GM12865 (cell line): ENCODE measurements around the gene ERBIN.
"Not testable (repeated sequence)": the region's sequence is repeated elsewhere in the genome, so short reads cannot be mapped to it uniquely, and the experiment has no call there.

Experiments used
- DNase-seq: peaks from one replicate; pipeline ENCODE4 v3.0.0; 2010; ENCODE audit warnings: low read depth
- H3K4me3 ChIP-seq: 2 replicates; pipeline ENCODE4 v1.5.1; 2011; ENCODE audit warnings: mild to moderate bottlenecking, low read depth, low read length, control low read depth
- CTCF ChIP-seq: IDR thresholded peaks from 2 replicates; pipeline ENCODE4 v1.5.1; 2011; ENCODE audit warnings: low read length, control low read depth, low read depth, inconsistent platforms; ENCODE audit not compliant: insufficient read depth; ENCODE audit errors: missing control alignments

Gene ERBIN, protein sequence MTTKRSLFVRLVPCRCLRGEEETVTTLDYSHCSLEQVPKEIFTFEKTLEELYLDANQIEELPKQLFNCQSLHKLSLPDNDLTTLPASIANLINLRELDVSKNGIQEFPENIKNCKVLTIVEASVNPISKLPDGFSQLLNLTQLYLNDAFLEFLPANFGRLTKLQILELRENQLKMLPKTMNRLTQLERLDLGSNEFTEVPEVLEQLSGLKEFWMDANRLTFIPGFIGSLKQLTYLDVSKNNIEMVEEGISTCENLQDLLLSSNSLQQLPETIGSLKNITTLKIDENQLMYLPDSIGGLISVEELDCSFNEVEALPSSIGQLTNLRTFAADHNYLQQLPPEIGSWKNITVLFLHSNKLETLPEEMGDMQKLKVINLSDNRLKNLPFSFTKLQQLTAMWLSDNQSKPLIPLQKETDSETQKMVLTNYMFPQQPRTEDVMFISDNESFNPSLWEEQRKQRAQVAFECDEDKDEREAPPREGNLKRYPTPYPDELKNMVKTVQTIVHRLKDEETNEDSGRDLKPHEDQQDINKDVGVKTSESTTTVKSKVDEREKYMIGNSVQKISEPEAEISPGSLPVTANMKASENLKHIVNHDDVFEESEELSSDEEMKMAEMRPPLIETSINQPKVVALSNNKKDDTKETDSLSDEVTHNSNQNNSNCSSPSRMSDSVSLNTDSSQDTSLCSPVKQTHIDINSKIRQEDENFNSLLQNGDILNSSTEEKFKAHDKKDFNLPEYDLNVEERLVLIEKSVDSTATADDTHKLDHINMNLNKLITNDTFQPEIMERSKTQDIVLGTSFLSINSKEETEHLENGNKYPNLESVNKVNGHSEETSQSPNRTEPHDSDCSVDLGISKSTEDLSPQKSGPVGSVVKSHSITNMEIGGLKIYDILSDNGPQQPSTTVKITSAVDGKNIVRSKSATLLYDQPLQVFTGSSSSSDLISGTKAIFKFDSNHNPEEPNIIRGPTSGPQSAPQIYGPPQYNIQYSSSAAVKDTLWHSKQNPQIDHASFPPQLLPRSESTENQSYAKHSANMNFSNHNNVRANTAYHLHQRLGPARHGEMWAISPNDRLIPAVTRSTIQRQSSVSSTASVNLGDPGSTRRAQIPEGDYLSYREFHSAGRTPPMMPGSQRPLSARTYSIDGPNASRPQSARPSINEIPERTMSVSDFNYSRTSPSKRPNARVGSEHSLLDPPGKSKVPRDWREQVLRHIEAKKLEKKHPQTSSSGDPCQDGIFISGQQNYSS (N-terminal part only)

GRCh38 chr5:65926276-65926783 lies at the start of gene ERBIN:
Gene ERBIN (plus strand): TSS chr5:65926575. CDS start chr5:65992719, 66,144 bp downstream.
- no peak for TF ChIP-seq CTCF
- peak; percentile 82 for DNase-seq
- H3K4me3 ChIP-seq, result peak within 1 kb of the TSS; percentile 91

DNA sequence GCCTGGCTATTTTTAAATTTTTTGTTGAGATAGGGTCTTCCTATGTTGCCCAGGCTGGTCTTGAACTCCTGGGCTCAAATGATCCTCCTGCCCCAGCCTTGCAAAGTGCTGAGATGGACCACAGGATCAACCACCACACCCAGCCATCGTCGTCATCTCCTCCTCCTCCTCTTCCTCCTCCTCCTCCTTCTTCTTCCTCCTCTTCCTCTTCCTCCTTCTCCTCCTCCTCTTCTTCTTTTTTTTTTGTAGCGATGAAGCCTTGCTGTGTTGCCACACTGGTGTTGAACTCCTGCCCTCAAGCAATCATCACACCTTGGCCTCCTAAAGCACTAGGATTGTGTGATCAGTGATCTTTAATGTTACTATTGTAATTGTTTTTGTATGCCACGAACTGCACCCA lies 49.4 kb upstream of the ERBIN start:
- no peak for TF ChIP-seq CTCF
- H3K4me3 ChIP-seq, result no peak overlapping the region
- DNase-seq, result no peak

- not testable (repeated sequence) for DNase-seq, H3K4me3 ChIP-seq
These were observed 46.6 kb upstream of the ERBIN start for GRCh38 chr5:65879668-65880256.

DNA sequence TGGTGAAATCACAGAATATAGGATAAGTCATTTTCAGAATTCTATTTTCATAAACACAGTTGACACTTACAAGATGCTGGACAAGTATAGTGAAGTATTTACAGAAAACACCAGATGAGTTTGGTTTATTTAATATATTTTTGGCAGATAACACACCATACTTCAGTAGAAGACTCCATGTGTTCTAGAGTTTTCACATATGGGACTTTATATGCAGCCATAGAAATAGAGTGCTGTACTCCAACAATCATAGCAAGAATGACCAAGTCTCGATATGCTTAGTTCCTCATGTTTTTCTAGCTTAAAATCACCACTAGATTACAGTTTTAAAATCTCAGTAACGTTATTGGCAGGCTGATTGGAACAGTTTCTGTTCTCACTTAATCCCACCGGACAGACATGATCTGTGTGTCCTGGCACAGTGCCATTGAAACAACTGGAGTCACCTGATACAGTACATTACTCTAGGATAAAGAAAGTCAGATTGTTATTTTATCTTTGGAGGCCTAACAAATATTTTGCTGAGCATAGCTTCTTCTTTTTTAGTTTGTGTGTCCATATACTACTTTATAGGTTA lies 45.8 kb upstream of the ERBIN start:
- DNase-seq, result no peak
- no peak for TF ChIP-seq CTCF
- no peak overlapping the region for H3K4me3 ChIP-seq

- TF ChIP-seq CTCF, result no peak
- no peak for DNase-seq
- no peak overlapping the region for H3K4me3 ChIP-seq
These were observed 44.1 kb upstream of the ERBIN start for GRCh38 chr5:65882278-65882677.

DNA sequence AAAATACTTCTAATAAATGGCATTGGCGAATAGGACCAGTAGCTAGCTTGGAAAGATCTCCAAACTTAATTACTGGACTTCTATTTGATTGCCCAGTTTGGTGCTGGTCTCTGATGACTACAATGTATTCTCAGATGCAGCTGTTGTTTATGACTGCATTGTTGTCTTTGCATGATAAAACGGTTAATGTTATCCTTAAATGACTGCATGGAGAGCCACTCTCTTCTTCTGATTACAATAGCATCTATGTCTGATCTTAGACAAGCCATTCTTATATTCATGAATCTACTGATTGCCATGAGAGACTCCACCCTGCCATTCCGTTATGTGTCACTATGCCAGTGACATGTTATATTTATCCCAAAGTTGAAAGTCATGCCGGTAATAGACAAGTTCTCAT lies 42.9 kb upstream of the ERBIN start:
- no peak for TF ChIP-seq CTCF

More for the DNA sequence above, 42.9 kb upstream of the ERBIN start:
- DNase-seq, result no peak
- H3K4me3 ChIP-seq, result no peak overlapping the region
